Gastroesophageal sphincter (tissue), 3 donors: ENCODE data around the gene RND1.

Source experiments
- EP300 ChIP-seq: sonication (generic); formaldehyde crosslinking; IDR thresholded peaks from one replicate; pipeline ENCODE4 v1.6.1; 2017; ENCODE audit warnings: antibody characterized with exemption, mild to moderate bottlenecking
- POLR2A ChIP-seq, 2 donors: fragments of 450-650 bp; IDR thresholded peaks; one replicate each; pipeline ENCODE4 v1.6.1; 2017; ENCODE audit warnings: antibody characterized with exemption in 2 of 2, mild to moderate bottlenecking in 2 of 2, moderate library complexity in 1 of 2
- POLR2AphosphoS5 ChIP-seq: sonication (generic); formaldehyde crosslinking; IDR thresholded peaks from one replicate; pipeline ENCODE4 v1.6.1; 2017; ENCODE audit warnings: antibody characterized with exemption
- TF ChIP-seq, protein P1 (sequence below), 4 experiments: fragments of 200-600 bp in 2 of 4; fragments of 450-650 bp in 2 of 4; sonication (generic) in 1 of 4; IDR thresholded peaks; one replicate each; pipeline ENCODE4 v1.5.1; 2017 to 2019; ENCODE audit warnings: antibody characterized with exemption in 4 of 4, mild to moderate bottlenecking in 2 of 4, moderate library complexity in 2 of 4

DNA sequence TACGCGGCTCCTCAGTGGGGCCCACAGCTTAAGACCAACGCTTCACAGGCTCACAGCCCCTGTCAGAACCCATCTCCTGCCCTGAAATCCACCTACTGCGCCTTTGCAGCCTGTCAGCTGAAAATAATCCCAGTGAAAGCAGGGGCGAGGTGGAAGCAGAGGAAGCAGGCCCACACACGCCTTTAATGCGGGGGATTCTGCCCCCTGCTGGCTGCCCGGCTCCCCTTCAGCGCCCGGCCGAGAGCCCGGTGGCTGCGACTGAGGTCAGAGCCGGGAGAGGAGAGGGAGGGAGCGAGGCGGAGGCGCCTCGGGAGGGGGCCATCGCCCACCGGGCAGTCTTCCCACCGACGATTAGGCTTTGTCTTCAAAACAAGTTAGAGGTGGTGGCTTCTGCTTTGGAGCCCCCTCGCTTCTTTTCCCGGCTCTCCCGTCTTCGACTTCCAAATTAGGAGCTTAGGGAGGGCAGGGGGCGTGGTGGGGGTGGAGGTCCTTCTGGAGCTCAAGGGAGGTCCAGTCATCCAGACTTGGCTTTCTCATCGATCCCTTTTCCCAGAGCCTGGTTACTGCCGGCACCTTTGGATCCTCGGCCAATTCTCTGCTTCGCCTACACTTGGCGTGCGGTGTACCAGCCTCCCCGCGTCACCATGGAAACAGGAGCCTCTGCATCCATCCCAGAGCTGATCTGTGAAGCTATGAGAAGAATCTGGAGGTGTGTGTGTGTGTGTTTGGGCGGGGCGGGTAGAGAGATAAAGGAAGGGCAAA lies 25.2 kb upstream of the RND1 start:
- TF ChIP-seq, protein P1, sequence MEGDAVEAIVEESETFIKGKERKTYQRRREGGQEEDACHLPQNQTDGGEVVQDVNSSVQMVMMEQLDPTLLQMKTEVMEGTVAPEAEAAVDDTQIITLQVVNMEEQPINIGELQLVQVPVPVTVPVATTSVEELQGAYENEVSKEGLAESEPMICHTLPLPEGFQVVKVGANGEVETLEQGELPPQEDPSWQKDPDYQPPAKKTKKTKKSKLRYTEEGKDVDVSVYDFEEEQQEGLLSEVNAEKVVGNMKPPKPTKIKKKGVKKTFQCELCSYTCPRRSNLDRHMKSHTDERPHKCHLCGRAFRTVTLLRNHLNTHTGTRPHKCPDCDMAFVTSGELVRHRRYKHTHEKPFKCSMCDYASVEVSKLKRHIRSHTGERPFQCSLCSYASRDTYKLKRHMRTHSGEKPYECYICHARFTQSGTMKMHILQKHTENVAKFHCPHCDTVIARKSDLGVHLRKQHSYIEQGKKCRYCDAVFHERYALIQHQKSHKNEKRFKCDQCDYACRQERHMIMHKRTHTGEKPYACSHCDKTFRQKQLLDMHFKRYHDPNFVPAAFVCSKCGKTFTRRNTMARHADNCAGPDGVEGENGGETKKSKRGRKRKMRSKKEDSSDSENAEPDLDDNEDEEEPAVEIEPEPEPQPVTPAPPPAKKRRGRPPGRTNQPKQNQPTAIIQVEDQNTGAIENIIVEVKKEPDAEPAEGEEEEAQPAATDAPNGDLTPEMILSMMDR (IDR thresholded peaks at IDR 0.05), result peak; percentile 79 to 95 (median 89)
- TF ChIP-seq EP300 (no peak), POLR2A (IDR thresholded peaks at IDR 0.05) (no peak), POLR2AphosphoS5 (no peak)
